Measurements from ENCODE around the gene PITRM1.

DNA sequence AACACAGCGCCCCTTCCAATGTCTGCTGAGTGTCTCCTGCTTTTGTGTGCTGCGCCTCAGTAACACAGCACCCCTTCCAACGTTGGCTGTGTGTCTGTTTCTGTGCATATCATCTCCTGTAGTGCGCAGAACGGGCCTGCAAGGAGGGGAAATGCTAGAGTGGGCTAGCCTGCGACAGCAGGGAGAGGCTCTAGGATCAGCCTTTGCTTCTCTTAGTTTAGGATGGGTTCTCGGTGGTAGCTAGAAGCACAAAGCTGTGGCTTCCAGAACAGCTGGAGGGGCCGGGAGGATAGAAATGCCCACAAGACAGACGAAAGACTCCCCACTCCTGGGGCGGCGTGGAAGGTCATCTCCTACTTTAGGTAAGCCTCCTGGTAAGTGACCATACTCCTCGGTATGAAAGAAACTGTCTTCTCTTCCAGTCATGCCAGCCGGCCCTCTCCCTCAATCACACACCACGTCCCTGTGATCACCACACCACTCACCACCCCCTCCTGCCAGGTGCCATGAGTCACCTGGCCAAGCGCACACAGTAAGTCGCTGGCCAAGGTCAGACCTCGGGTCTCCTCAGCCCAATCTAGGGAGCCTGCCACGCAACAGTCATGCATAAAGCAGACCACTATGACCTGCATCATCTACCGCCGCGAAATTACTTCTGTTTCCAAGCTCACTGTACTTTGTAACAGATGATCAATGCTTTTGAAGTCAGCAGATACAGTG, 4.8 kb downstream of the PITRM1 start:
- TF ChIP-seq, protein P1, sequence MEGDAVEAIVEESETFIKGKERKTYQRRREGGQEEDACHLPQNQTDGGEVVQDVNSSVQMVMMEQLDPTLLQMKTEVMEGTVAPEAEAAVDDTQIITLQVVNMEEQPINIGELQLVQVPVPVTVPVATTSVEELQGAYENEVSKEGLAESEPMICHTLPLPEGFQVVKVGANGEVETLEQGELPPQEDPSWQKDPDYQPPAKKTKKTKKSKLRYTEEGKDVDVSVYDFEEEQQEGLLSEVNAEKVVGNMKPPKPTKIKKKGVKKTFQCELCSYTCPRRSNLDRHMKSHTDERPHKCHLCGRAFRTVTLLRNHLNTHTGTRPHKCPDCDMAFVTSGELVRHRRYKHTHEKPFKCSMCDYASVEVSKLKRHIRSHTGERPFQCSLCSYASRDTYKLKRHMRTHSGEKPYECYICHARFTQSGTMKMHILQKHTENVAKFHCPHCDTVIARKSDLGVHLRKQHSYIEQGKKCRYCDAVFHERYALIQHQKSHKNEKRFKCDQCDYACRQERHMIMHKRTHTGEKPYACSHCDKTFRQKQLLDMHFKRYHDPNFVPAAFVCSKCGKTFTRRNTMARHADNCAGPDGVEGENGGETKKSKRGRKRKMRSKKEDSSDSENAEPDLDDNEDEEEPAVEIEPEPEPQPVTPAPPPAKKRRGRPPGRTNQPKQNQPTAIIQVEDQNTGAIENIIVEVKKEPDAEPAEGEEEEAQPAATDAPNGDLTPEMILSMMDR (IDR thresholded peaks at IDR 0.05), result no peak
- no peak for TF ChIP-seq POLR2AphosphoS5 (IDR thresholded peaks at IDR 0.05)
